GM21360 (cell line): ENCODE data around the gene GLB1L.

Source experiments
- ATAC-seq: cut with Tn5 transposase; IDR thresholded peaks from one replicate; pipeline ENCODE4 v1.9.1; 2021; ENCODE audit warnings: mild to moderate bottlenecking, moderate library complexity; ENCODE audit not compliant: unreplicated experiment

The GLB1L gene

DNA sequence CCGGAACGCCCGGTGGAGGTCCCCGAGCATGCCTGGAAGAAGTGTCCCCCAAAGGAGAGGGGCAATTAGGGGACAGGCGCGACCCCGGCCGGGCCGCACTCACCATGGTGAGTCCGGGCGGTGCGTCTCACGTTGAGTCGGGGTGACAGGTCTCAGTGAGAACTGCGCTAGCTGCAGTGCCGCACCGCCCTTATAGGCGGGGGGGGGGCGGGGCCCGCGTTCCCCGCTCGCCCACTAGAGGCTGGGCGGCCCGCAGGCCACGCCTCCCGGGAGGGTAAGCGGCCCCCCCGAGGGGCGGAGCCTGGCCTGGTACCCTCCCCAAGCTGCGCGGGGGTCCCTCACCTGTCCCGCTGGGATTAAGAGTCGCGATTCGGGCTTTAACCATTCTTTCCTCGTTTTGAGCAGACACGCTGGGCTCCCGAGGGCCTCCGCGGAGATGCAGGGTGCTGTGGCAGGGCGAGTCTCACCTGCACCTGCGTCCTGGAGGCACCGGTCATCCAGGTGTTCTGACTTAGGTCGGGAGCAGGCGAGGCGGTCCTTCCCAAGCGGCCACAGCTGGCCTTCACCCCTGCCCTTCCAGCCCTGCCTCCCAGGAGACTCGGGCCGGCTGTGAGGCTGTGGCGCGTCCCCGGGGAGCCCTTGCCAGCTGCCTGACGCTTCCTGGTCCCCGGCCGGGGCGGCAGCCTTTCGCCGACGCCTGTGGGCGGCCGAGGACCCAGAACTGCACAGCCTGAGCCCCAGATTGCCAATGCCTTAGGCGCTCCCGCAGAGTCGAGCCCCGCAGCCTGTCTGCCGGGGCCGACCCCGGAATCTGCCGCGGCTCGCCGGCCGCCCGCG, 8.7 kb upstream of the GLB1L start, which contains the start of gene TUBA4A:
TUBA4A (minus strand) TSS at position 166 of the 837 bp plus-strand sequence; CDS start at position 106, 60 bp downstream.
- ATAC-seq = peak; percentile 56

DNA sequence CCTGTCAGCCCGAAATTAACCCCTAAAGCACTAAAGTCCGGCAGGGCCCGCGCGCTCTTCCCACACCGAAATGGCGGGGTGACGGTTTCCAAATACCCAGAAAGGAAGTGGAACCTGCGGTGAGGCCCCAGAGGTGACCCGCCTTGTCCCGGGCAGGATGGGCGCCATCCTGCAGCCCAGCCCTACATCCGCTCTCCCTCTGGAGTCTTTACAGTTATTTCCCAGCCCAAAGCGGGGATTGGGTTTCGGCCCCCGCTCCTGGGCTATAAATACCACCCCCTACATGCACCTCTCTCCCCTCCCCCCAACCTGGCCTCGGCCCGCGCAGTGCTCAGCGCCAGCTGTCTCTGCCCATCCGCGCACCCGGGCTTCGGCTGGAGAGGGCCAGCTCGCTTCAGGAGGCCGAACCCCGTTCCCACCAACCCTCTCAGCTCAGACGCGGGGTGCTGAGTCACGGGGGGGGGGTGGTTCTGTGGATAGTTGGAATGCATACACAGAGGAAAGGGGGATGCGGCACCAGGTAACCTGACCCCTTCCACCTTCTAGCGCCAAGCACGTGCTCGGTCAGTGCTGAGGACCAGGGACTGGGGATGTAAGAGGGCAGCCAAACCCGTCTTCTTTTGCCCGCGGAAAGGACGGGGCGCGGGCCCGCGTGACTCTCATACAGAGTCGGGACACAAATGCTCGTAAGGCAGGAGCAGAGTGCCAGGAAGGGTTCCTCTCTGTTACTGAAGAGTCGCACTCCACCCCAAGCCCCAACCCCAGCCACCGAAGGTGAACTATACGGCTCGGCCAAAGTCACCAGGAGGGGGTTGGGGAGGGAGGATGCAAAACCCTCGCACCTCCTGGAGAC, 7.9 kb upstream of the GLB1L start, which contains the start of gene TUBA4B:
TUBA4B (plus strand) TSS at position 344 of the 853 bp plus-strand sequence; CDS start at position 509, 165 bp downstream.
- ATAC-seq = peak; percentile 11

DNA sequence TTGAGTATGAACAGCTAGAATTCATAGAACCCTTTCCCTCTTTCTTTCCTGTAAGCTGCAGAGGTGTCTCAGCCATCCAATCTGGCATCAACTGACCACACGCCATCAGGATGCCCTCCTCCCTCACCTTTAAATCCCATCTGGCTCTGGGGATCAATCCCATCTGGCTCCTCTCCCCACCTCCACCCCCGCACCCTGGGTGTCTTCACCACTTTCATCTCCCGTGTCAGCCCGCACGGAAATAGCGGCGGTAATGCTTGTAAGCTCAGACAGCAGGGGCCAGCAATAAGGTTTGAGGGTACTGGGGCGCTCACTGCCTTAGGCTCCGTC, 7.3 kb upstream of the GLB1L start:
- ATAC-seq = no peak

- ATAC-seq = no peak
These were observed 6.8 kb upstream of the GLB1L start for GRCh38 chr2:219252084-219252483.

DNA sequence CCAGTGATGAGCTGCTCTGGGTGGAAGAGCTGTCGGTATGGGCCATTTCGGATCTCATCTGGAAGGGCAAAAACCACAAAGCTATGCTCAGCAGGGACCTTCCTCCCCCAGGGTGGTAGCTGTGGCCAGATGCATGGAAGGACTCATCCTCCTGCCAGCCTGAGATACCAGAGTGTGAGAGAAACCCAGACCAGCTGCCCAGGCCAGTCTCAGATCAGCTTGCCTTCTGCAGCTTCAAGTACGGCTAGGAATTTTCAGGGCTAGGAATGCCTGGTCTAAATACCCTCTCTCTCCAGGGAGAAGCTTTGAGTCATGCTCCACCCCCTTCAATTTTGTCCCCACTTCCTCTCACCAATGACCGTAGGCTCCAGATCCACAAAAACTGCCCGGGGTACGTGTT, 6.4 kb upstream of the GLB1L start:
- ATAC-seq = no peak

- no peak for ATAC-seq
These were observed 5.0 kb upstream of the GLB1L start for GRCh38 chr2:219250049-219250781.

GRCh38 chr2:219249203-219249980, 4.1 kb upstream of the GLB1L start:
- no peak for ATAC-seq

- ATAC-seq = no peak
These were observed 3.6 kb upstream of the GLB1L start for GRCh38 chr2:219248845-219249202.

GRCh38 chr2:219247678-219248642, 2.7 kb upstream of the GLB1L start:
- no peak for ATAC-seq

DNA sequence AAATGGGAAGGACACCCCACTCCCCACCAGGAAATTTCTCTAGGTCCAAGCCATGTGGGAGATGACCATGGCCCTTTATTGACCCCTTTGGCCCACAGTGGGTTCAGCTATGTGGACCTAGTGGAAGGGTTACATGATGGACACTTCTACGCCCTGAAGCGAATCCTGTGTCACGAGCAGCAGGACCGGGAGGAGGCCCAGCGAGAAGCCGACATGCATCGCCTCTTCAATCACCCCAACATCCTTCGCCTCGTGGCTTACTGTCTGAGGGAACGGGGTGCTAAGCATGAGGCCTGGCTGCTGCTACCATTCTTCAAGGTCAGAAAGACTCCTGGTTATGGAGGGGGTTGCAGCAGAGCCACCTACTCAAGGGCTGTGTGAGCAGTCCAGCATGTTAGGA, 1.3 kb upstream of the GLB1L start:
- ATAC-seq = no peak

DNA sequence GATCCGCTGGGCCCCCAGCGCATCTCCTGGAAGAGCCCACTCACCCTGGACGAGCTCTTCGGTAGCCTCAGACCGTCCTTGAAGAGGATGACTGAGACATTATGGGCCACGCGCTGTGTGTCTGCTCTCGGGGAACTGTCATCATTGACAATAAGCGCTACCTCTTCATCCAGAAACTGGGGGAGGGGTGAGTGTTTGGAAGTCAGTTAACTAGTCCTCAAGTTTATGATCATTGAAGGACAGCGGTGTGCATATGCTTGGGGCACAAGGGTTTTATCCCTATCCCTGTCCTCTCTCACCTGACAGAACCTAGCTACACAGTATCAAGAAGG, 621 bp upstream of the GLB1L start:
- no peak for ATAC-seq

- ATAC-seq = no peak
These were observed 476 bp downstream of the GLB1L start for GRCh38 chr2:219244789-219245147.

DNA sequence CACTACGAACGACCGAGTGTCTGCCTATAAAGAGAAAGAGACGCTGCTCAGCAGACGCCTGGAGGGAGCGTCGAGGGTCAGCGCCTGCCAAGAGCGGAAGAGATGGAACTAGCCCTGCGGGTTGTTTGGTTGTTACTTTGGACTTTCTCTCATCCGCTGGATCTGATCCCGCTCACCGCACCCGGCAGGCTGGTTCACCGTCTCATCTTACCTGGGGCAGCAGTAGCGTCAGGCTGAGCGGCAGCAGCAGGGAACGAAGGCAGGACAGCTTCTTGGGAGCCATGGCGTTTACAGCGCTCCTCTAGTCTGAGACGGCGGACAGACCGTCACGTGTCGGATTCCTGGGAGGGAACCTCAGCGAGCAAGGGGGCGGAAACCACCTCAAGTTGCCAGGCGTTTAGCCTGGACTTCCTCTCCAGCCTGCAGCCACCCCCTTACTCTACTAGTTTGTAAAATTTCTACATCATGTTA, 1.9 kb downstream of the GLB1L start:
- ATAC-seq = no peak

GRCh38 chr2:219234331-219234730, 10.9 kb downstream of the GLB1L start:
- ATAC-seq = no peak

DNA sequence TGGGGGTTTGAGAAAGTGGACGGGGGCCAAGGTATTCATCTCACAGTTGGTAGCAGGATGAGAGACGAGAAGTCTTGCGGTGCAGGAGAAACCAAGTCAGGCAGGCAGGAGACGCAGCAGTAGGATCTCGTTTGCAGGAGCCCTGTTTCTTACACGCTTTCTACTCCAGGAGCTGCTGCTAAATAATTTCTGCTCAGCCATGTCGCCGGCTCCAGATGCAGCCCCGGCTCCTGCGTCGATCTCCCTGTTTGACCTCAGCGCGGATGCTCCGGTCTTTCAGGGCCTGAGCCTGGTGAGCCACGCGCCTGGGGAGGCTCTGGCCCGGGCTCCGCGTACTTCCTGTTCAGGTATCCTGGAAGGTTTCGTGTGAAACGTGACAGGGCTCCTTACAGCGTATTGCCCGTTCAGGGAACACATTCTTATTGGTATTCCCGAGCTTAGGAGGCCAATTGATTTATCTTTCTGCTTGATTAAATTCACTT, 15.1 kb downstream of the GLB1L start:
- no peak for ATAC-seq

GRCh38 chr2:219229305-219230058, 15.8 kb downstream of the GLB1L start, which contains the start of the genes ANKZF1 and ATG9A:
ANKZF1 (plus strand) TSS chr2:219229806; CDS start chr2:219230258, 452 bp downstream.
ATG9A (minus strand) TSS chr2:219229636; CDS start chr2:219228024, 1,612 bp downstream.
- ATAC-seq = peak; percentile 93

- peak; percentile 18 for ATAC-seq
These were observed 16.3 kb downstream of the GLB1L start for GRCh38 chr2:219228911-219229304.
